ENCODE results near the gene PMM2. TPM values are rescaled to one million over a fixed set of nuclear protein-coding genes. Genes with fewer than 3 reads are reported as not detected.

PMM2 gene
- total RNA-seq, 2 donors from 2014 or later, result 22.9 to 59.3 TPM

- Histone ChIP-seq H3K9me3 (no peaks in the 10 kb centered on the region), H3K4me3 (no peak overlapping the region), H3K27me3 (replicated peaks; ENCODE audit: insufficient read depth) (no peaks in the 10 kb centered on the region), H3K27ac (no peak overlapping the region), H3K36me3 (peaks cover 13% of the 10 kb centered on the region), H3K4me1 (ENCODE audit: control insufficient read depth in 1 of 2, low read depth in 2 of 2) (peaks cover 0 to 7% of the 10 kb centered on the region in 2 donors)
- DNase-seq (ENCODE audit: low spot score) (no peak), ATAC-seq (ENCODE audit: insufficient number of reproducible peaks, low FRiP score, low read depth) (no peak)
- TF ChIP-seq CTCF (IDR thresholded peaks at IDR 0.05), result no peak
Observed at GRCh38 chr16:8845699-8846298, 48.2 kb downstream of the PMM2 start.

GRCh38 chr16:8846401-8846932, 48.8 kb downstream of the PMM2 start:
- no peak overlapping the region for H3K27ac ChIP-seq
- H3K27me3 ChIP-seq (replicated peaks; ENCODE audit: insufficient read depth), result no peaks in the 10 kb centered on the region
- DNase-seq (ENCODE audit: low spot score) (no peak), ATAC-seq (ENCODE audit: insufficient number of reproducible peaks, low FRiP score, low read depth) (no peak)
- no peaks in the 10 kb centered on the region for H3K9me3 ChIP-seq
- no peak for TF ChIP-seq CTCF (IDR thresholded peaks at IDR 0.05)
- H3K4me1 ChIP-seq (ENCODE audit: control insufficient read depth in 1 of 2, low read depth in 2 of 2), result peaks cover 0 to 7% of the 10 kb centered on the region in 2 donors
- peaks cover 13% of the 10 kb centered on the region for H3K36me3 ChIP-seq
- H3K4me3 ChIP-seq, result no peak overlapping the region

GRCh38 chr16:8847145-8847544, 49.5 kb downstream of the PMM2 start:
- no peak for TF ChIP-seq CTCF (IDR thresholded peaks at IDR 0.05)
- DNase-seq (ENCODE audit: low spot score), result no peak
- H3K36me3 ChIP-seq, result peaks cover 13% of the 10 kb centered on the region
- H3K27me3 ChIP-seq (replicated peaks; ENCODE audit: insufficient read depth), result no peaks in the 10 kb centered on the region
- no peak overlapping the region for H3K27ac ChIP-seq
- ATAC-seq (ENCODE audit: insufficient number of reproducible peaks, low FRiP score, low read depth), result no peak
- no peak overlapping the region for H3K4me3 ChIP-seq
- H3K4me1 ChIP-seq (ENCODE audit: control insufficient read depth in 1 of 2, low read depth in 2 of 2), result peaks cover 0 to 7% of the 10 kb centered on the region in 2 donors
- no peaks in the 10 kb centered on the region for H3K9me3 ChIP-seq

GRCh38 chr16:8847623-8848022, 50.0 kb downstream of the PMM2 start:
- DNase-seq (ENCODE audit: low spot score), result no peak
- TF ChIP-seq CTCF (IDR thresholded peaks at IDR 0.05), result no peak

DNA sequence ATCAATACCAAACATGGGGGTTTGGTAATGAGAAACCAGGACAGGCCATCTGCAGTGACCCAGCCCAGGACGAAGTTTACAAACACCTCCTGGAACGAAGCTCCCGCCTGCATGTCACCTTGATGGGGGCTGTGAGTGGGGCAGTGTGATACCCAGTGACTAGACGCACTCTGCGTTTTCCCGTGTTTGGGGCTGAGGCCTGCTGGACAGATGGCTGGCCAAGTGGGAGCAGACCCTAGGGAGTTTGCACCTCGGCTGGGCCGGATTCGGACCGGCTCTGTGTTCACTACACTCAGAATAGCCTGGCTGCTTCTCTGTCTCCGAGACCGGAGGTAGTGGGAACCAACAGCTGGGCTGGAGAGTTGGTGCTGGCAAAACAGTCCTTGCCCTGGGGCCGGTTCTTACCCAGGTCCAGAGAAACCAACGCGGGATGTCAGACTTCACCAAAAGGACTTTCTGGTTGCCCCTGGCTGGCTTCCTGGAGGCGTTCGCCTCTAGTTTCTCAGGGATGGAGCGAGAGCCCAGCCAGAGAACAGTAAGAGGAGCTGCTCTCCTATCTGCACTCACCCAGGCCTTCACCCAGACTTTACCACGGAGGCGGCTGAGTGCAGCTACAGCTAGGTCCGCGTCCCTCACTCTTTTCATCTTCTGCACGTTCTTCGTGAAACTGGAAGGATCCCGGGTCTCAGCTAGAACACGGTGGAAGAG, 50.7 kb downstream of the PMM2 start:
- H3K4me3 ChIP-seq, result no peak overlapping the region
- DNase-seq (ENCODE audit: low spot score), result no peak
- no peak overlapping the region for H3K27ac ChIP-seq
- H3K36me3 ChIP-seq, result peaks cover 22% of the 10 kb centered on the region
- ATAC-seq (ENCODE audit: insufficient number of reproducible peaks, low FRiP score, low read depth), result no peak
- peaks cover 0 to 7% of the 10 kb centered on the region in 2 donors for H3K4me1 ChIP-seq (ENCODE audit: control insufficient read depth in 1 of 2, low read depth in 2 of 2)
- no peaks in the 10 kb centered on the region for H3K9me3 ChIP-seq
- TF ChIP-seq CTCF (IDR thresholded peaks at IDR 0.05), result no peak
- H3K27me3 ChIP-seq (replicated peaks; ENCODE audit: insufficient read depth), result no peaks in the 10 kb centered on the region

More at GRCh38 chr16:8847623-8848022, 50.0 kb downstream of the PMM2 start:
- Histone ChIP-seq H3K27ac (no peak overlapping the region), H3K27me3 (replicated peaks; ENCODE audit: insufficient read depth) (no peaks in the 10 kb centered on the region), H3K4me1 (ENCODE audit: control insufficient read depth in 1 of 2, low read depth in 2 of 2) (peaks cover 0 to 7% of the 10 kb centered on the region in 2 donors), H3K4me3 (no peak overlapping the region), H3K9me3 (no peaks in the 10 kb centered on the region), H3K36me3 (peaks cover 17% of the 10 kb centered on the region)
- ATAC-seq (ENCODE audit: insufficient number of reproducible peaks, low FRiP score, low read depth), result no peak

Measured in thoracic aorta (tissue), 2 donors.